ENCODE data around the gene CNTF.
A peak's percentile ranks its signal among the peaks of the same experiment; 100 is the strongest.

The CNTF gene

GRCh38 chr11:58578136-58578634 is 44.3 kb upstream of the CNTF start:
- DNase-seq (ENCODE audit: extremely low read depth, low read depth): peak; percentile 97
- no peak for TF ChIP-seq CTCF (IDR thresholded peaks at IDR 0.05; ENCODE audit: low read depth, low read length)

- no peak for TF ChIP-seq CTCF (IDR thresholded peaks at IDR 0.05; ENCODE audit: low read depth, low read length)
Observed at GRCh38 chr11:58578635-58579191, 43.8 kb upstream of the CNTF start, which contains the start of gene ZFP91. ZFP91 (plus strand) TSS chr11:58579063; CDS start chr11:58579282, 219 bp downstream.

GRCh38 chr11:58579192-58580129 is 43.0 kb upstream of the CNTF start:
- TF ChIP-seq CTCF (IDR thresholded peaks at IDR 0.05; ENCODE audit: low read depth, low read length): peak; percentile 78
- peak; percentile 80 for DNase-seq (ENCODE audit: extremely low read depth, low read depth)

More at GRCh38 chr11:58578635-58579191, 43.8 kb upstream of the CNTF start, which contains the start of gene ZFP91:
- DNase-seq (ENCODE audit: extremely low read depth, low read depth): peak; percentile 98

- DNase-seq (ENCODE audit: extremely low read depth, low read depth): no peak
- TF ChIP-seq CTCF (IDR thresholded peaks at IDR 0.05; ENCODE audit: low read depth, low read length): no peak
Observed at GRCh38 chr11:58580311-58580710, 42.2 kb upstream of the CNTF start.

- no peak for TF ChIP-seq CTCF (IDR thresholded peaks at IDR 0.05; ENCODE audit: low read depth, low read length)
Observed at GRCh38 chr11:58582437-58582836, 40.0 kb upstream of the CNTF start.

GRCh38 chr11:58586998-58587397 is 35.5 kb upstream of the CNTF start:
- TF ChIP-seq CTCF (IDR thresholded peaks at IDR 0.05; ENCODE audit: low read depth, low read length): no peak
- no peak for DNase-seq (ENCODE audit: extremely low read depth, low read depth)

More at GRCh38 chr11:58582437-58582836, 40.0 kb upstream of the CNTF start:
- DNase-seq (ENCODE audit: extremely low read depth, low read depth): no peak

GRCh38 chr11:58591659-58592058 is 30.8 kb upstream of the CNTF start:
- TF ChIP-seq CTCF (IDR thresholded peaks at IDR 0.05; ENCODE audit: low read depth, low read length): no peak
- DNase-seq (ENCODE audit: extremely low read depth, low read depth): no peak
